HG03571 (cell line): ENCODE measurements around the gene PSMC1.

Source experiments
- ATAC-seq: cut with Tn5 transposase; IDR thresholded peaks from one replicate; pipeline ENCODE4 v1.9.1; 2021; ENCODE audit not compliant: unreplicated experiment

Gene PSMC1

GRCh38 chr14:90275820-90276219, 19.5 kb downstream of the PSMC1 start:
- ATAC-seq, result no peak

GRCh38 chr14:90276646-90277367, 20.5 kb downstream of the PSMC1 start:
- no peak for ATAC-seq

DNA sequence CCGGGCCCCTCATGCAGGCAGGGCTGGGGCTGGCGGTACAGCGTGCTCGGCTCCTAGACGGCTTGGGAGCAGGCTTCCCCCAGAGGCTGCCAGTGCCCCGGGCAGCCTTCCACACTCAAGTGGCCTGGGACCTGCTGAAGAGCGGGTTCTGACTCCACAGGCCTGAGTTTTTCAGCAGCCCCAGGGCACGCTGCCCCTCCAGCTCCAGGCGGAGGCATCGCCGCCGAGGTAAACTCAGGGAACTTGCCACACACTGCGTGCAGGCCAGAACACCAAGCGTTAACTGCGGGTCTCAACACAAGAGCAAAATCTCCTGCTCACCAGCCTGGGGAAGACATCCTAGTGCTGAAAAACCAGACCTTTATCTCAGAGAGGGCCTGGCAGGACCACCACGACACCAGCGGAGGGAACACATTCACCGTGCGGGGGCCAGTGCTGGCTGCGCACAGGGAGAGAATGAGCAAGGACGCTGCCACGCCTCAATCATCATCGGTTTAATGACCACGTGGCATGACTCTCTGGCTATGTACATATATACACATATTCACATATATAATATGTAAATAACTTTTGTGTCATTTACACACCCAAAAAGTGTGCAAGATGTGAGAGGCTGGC, 21.3 kb downstream of the PSMC1 start:
- ATAC-seq, result no peak

DNA sequence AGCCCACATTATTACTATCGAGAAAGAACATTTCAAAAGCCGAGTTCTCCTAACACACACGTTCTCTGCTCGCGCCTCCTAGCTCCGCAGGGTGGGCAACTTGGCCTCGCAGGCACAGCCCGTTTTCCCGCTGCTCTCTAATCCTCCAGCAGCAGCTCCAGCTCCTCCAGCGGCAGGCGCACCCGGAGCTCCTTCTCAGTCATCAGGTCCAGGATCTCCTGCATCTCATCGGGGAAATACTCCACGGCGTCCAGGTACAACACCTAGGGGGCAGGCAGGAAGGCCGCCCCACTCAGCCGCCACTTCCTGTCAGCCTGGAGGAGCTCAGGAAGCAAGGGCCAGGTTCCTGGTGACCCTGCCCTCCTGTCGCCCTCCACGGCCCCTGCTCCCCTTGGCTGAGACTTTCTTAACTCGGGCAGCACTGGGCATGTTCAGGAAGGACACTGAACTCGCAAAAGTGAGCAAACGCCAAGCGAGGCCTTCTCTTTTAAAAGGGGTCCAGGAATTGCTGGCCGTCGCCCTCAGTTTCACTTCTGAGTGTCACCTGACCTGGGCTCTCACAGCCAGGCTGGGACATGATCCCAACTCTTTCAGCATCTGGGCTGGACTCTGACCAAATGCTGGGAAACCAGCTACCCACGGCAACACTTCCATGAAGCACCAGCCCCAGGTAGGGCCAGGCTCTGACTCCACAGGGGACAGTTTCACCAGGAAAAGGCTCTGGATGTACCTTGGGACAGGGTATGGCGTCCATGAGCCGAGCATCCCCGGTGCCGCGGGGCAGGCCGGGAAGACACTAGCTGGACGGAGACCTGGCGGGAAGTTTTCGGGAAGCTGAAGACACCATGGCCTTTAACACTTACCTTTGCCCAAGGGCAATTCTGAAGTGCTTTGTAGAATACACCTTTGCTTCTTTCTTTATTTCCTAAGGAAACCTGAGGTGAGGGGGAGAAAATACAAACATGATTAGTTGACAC, 22.1 kb downstream of the PSMC1 start:
- no peak for ATAC-seq

DNA sequence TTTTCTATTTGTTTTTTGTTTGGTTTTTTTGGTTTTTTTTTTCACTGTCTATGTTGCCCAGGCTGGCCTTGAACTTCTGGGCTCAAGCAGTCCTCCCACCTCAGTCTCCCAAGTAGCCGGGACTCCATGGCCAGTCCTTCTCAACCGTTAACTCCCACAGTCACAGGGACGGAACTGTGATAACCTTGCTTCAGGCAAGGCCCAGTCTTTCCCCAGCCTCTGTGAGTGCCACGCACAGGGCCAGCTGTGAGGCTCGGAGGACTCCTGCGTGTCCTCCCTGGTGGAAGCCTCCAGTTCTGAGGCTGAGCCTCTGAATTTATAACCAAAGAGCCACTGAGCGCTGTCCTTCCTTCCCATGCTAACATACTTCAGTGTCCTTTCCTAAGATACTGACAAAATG, 23.7 kb downstream of the PSMC1 start:
- ATAC-seq, result no peak

DNA sequence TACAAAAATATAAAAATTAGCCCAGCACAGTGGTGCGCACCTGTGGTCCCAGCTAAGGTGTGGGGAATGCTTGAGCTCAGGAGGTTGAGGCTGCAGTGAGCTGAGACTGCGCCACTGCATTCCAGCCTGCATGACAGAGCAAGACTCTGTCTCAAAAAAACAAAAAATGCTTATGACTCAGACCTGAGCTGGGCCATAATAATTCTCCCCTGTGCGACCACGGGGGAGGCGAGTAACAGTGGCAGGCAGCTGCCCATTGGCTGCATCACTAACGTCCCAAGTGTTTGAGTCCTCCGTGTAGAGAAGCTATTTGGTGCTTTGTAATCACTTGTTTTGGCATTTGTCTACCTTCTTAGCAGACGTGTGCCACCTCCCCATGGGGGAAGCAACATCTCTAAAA, 24.9 kb downstream of the PSMC1 start:
- no peak for ATAC-seq

GRCh38 chr14:90281756-90282155, 25.4 kb downstream of the PSMC1 start:
- no peak for ATAC-seq

- no peak for ATAC-seq
Observed at GRCh38 chr14:90287791-90288190, 31.4 kb downstream of the PSMC1 start.

GRCh38 chr14:90288651-90289355, 32.5 kb downstream of the PSMC1 start:
- ATAC-seq, result peak; percentile 75

DNA sequence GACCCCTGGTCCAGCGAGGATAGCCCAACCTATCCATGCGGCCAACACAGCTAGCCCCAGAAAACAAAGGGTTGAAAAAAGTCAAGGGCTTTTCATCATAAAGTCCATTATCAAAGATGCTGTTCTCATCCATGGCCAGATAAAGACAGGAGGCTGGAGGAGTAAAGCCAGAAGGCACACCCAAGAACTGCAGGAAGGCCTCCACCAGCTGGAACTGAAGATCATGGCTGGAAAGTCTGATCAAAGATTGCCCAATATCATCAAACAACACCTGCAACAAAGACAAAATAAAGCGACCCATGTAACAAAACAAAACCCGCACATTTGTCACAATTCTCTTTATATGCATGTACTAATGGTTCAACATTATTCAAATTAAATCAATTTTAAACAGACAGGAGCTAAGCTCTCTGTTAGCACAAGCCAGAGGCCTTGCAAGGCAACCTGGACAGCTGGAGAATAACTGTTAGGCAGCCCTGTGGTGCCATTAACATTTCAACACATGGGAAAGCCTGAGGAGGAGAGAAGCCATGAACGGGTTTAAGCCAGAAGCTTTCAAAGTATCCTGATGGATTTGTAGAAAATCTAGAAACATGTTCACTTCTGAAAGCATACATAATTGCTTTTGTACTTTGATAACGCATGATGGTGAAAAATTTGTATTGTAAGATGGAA, 34.1 kb downstream of the PSMC1 start:
- ATAC-seq, result no peak

- ATAC-seq, result no peak
Observed at GRCh38 chr14:90291699-90292098, 35.3 kb downstream of the PSMC1 start.

DNA sequence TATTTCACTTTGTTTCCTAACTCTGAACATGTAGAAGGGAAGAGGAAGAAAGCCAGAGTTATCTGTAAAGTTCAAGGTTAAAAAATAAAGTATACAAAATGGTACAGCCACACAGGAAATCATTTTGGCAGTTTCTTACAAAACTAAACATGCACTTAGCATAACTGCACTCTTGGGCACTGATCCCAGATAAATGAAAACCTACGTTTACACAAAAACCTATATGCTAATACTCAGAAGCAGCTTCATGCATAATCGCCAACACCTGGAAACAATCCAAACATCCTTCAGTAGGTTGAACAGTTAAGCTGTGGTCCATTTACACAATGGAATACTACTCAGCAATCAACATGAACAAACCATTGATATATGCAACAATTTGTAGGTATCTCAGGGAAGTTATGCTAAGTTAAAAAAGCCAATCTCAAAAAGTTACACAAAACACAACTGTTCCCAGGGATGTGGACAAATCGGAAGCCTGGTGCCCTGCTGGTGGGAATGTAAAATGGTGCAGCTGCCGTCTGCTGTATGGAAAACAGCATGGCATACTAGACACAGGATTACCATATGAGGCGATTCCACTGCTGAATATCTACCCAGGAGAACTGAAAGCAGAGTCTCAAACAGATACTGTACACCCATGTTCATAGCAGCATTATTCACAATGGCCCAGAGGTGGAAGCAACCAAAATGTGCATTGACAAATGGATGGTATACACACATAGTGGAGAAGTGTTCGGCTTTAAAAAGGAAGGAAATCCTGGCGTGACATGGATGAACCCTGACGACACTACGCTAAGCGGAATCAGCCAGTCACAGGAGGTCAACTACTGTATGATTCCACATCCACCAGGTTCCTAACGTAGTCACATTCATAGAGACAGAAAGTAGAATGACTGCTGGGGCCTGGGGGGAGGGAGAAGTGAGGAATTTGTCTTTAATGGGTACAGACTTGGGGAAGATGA, 37.7 kb downstream of the PSMC1 start:
- ATAC-seq, result no peak

DNA sequence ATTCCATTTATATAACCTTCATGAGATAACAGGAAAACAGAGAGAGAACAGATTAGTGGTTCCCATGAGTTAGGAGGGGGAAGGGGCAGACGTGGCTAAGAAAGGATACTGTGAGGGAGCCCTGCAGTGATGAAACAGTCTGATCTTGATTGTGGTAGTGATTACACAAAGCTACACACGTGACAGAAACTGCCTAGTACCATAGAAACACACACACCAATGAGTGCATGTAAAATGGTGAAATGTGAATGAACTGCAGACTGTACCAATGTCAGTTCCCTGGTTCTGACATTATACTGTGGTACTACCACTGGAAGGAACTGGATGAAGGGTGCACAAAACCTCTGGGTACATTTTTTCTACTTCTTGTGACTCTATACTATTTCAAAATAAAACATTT, 38.5 kb downstream of the PSMC1 start:
- no peak for ATAC-seq

DNA sequence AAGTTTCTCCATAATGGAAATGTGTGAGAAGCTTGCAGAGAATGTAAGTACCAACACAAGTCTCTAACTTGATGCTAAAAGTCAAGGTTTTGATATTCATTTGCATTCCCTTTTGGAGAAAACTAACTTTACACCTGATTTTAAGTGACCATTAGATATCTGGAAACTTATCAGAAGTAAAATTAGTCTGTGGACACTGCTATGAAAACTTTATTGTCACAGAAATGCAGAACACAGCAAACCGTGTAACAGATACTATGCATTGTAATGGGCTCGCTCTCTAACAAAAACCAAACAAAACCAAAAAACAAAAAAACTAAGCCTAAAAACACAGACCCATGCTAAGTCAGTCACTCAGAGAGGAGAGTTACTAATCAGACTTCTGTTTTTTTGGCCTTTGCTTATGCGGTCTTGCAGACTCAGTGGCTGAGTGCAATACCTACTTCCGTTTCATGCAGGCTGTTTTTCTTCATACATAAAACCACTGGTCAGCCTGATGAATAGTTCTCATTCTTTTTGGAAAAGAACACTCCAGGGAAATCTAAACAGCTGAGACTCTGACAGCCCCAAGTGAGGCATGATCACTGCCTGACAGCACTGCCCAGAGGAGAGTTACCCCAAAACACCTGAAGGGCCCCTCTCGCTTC, 39.6 kb downstream of the PSMC1 start:
- ATAC-seq, result no peak

DNA sequence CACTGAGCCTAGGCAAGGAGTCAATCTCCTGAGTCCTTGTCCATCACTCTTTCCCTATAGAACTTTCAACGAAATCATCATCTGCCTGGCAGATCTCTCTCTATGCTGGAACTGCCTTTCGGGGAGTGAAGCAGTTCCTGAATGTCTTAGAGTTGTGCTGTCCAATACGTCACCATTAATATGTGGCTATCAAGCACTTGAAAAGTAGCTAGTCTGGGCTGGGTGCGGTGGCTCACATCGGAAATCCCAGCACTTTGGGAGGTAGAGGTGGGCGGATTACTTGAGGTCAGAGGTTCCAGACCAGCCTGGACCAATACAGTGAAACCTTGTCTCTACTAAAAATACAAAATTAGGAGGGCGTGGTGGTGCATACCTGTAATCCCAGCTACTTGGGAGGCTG, 40.3 kb downstream of the PSMC1 start:
- ATAC-seq, result no peak

GRCh38 chr14:90297876-90298629, 41.7 kb downstream of the PSMC1 start:
- ATAC-seq, result no peak

GRCh38 chr14:90299408-90299807, 43.1 kb downstream of the PSMC1 start:
- ATAC-seq, result no peak

- ATAC-seq, result no peak
Observed at GRCh38 chr14:90300611-90301047, 44.3 kb downstream of the PSMC1 start.
